NCI-H1694 treated with DMSO at 0.1 percent for 48 hours (cell line): ENCODE data around the gene MAP3K4.
A peak's percentile ranks its signal among the peaks of the same experiment; 100 is the strongest.

Experiments
- DNase-seq: peaks from one replicate; lab custom pipeline; 2025; lab: John Stamatoyannopoulos, UW

MAP3K4 gene

DNA sequence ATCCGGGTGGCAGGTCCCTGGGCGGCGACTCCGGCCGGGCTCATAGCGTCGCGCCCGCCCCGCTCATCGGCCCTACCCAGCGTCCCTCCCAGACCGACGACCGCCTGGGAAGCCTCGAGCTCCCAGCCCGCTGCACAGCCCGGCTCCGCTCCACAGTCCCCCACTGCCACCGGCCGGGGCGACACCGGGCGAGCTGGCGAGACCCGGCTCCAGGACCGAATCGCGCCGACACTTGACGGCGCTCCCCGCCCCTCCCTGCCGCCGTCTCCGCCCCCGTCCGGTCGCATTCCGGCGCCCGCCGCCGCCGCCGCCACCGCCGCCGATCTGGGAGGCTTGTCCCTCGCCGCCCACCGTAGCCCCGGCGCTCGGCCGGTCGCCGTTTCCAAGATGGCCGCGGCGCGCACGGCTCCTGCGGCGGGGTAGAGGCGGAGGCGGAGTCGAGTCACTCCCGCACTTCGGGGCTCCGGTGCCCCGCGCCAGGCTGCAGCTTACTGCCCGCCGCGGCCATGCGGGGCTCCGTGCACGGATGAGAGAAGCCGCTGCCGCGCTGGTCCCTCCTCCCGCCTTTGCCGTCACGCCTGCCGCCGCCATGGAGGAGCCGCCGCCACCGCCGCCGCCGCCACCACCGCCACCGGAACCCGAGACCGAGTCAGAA is at the start of gene MAP3K4:
Gene MAP3K4 (plus strand): TSS at position 364 of the 655 bp plus-strand sequence. CDS start 163 bp downstream, at position 527.
- DNase-seq: peak; percentile 10

- no peak for DNase-seq
Observed at GRCh38 chr6:160943997-160944396, 47.6 kb upstream of the MAP3K4 start.

GRCh38 chr6:160945516-160946177 is 45.9 kb upstream of the MAP3K4 start:
- no peak for DNase-seq

DNA sequence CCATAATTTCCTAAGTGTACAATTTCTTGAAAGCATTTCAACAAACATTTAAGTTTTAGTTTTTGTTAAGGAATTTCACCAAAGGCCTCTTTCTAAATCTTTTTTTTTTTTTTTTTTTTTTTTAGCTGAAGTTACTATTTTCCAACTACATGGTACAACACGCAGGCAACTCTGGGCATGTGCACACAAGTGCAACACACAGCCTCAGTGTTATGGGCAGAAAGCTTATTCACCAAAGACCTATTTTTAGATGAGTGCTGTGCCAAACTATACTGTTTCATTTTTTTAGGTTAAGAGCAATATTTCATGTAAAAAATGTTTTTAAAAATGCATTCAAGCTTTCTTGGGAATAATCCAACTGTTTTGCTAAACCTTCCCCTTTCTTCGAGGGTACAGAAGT is 42.0 kb upstream of the MAP3K4 start:
- DNase-seq: no peak

- no peak for DNase-seq
Observed at GRCh38 chr6:160950507-160950906, 41.1 kb upstream of the MAP3K4 start.

GRCh38 chr6:160951187-160952030 is 40.2 kb upstream of the MAP3K4 start:
- DNase-seq: no peak

- no peak for DNase-seq
Observed at GRCh38 chr6:160952633-160953281, 38.8 kb upstream of the MAP3K4 start.

GRCh38 chr6:160955508-160956295 is 35.9 kb upstream of the MAP3K4 start:
- DNase-seq: no peak

- no peak for DNase-seq
Observed at GRCh38 chr6:160956300-160957035, 35.1 kb upstream of the MAP3K4 start.

DNA sequence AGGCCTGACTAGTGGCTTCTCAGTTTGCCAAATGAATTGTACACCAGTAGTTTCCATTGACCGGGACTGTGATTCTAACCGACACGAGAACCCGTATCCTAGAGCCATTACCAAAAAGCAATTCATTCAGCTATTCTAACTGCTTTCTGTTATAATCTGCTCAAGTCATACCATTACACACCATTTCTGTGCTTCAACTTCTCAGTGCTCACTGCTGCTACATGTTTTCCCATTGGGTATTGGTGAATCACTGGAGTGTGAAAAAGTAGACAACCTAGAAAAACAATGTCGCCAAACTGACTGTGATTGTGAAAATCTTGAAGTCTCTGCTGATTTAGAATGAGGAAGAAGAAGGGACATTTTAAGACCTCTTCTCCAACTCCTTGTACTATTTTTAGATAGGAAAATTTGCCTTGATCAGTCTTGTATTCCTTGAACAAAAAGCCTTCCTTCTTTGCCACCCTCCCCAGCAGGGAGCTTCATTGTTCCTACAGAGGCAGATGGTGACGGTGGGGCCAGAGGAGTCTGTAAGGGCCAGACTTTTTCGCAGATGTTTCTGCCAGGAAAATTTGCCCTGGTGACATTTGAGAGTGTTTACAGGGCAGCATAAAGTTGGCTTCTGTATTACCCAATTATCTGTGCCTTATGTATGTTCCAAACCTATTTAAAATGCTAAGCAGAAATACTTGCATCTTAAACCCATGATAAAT is 31.7 kb upstream of the MAP3K4 start:
- DNase-seq: no peak

DNA sequence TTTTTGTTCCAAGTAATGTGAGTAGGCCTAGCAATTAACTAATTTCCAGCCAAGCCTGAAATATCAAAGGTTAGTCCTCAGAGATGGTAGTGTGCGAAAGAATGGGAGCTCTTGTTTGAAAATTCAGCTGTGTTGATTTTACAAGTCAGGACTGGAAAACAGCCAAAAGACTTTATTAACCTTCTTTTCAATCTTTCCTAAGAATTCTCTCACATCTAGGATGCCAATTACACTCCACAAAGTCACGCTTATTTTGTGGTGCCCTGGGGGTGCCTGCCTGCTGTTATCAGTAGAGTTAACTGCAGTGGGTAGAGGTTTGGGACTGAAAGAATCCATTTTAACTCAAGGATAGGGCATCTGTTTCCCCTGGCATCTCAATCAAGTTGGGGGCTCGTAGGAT is 30.7 kb upstream of the MAP3K4 start:
- DNase-seq: no peak

- no peak for DNase-seq
Observed at GRCh38 chr6:160962835-160963623, 28.5 kb upstream of the MAP3K4 start.

DNA sequence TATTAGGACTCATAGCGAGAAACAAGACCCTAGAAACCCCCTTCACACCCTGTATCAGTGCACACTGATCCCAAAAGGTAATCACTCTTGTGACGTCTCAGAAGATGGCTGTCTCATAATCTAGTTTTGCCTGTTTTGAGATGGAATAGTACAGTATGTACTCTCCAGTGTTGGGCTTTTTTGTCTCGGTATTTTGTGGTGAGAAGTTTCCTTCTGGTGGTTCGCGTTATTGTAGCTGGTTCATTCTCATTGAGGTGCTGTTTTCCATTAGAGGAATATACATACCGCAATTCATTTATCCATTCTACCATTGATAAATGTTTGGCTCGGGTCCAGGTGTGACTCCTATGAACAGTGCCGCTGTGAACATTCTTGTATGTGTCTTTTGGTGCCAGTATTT is 27.9 kb upstream of the MAP3K4 start:
- DNase-seq: no peak

DNA sequence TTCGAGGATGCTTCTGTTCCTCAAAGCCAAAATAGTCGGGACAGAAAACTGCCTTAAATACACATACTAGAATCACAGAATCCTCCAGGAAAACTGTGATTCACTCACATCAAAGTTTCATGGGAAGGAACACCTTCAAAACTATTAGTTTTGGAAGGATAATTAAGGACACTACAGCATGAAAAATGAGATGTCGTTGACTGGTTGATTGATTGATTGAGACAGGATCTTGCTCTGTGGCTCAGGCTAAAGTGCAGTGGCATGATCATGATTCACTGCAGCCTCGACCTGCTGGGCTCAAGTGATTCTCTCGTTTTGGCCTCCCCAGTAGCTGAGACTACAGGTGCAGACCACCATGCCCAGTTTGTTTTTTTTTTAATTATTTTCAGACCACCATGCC is 25.7 kb upstream of the MAP3K4 start:
- DNase-seq: no peak

- no peak for DNase-seq
Observed at GRCh38 chr6:160966493-160967229, 24.9 kb upstream of the MAP3K4 start.

GRCh38 chr6:160967351-160967750 is 24.2 kb upstream of the MAP3K4 start:
- no peak for DNase-seq

GRCh38 chr6:160967833-160968232 is 23.7 kb upstream of the MAP3K4 start:
- DNase-seq: no peak

GRCh38 chr6:160971171-160971570 is 20.4 kb upstream of the MAP3K4 start:
- DNase-seq: no peak

DNA sequence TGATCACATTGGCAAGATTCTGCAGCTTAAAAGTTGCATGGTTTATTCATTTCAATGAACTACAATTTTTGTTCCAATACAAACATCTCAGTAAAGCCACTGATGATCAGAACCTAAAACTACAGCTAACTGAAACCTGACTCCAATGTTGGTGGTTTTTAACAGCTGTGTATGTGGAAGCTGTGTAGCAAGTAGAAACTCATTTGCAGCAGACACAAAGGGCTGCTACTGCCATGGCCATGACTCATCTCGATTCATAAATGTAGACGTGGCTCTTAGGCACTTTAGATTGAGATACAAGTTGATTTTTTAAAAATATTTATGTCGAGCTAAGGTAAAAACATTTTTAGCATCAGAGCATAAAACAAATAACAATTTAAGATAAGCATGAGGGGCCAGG is 19.5 kb upstream of the MAP3K4 start:
- DNase-seq: no peak
